Eye (tissue), 1 donor: ENCODE measurements around the gene EIF3C.
A peak's percentile ranks its signal among the peaks of the same experiment; 100 is the strongest.
"Not testable (repeated sequence)": the region's sequence is repeated elsewhere in the genome, so short reads cannot be mapped to it uniquely, and the experiment has no call there.

Experiments
- DNase-seq: peaks from one replicate; pipeline ENCODE4 v3.0.0-alpha.2; 2015

The EIF3C gene

GRCh38 chr16:28711220-28712083 is at the start of gene EIF3C:
TSS of gene EIF3C (plus strand) at chr16:28711464. CDS start at chr16:28711687, 223 bp downstream.
- not testable (repeated sequence) for DNase-seq

- not testable (repeated sequence) for DNase-seq
Observed at GRCh38 chr16:28666264-28666663, 45.0 kb upstream of the EIF3C start.

- not testable (repeated sequence) for DNase-seq
Observed at GRCh38 chr16:28667480-28667879, 43.8 kb upstream of the EIF3C start.

GRCh38 chr16:28668199-28668598 is 43.1 kb upstream of the EIF3C start:
- DNase-seq: not testable (repeated sequence)

GRCh38 chr16:28688327-28688952 is 22.8 kb upstream of the EIF3C start:
- not testable (repeated sequence) for DNase-seq

- DNase-seq: not testable (repeated sequence)
Observed at GRCh38 chr16:28689425-28689824, 21.8 kb upstream of the EIF3C start.

GRCh38 chr16:28691722-28692121 is 19.5 kb upstream of the EIF3C start:
- DNase-seq: not testable (repeated sequence)

GRCh38 chr16:28693257-28693950 is 17.9 kb upstream of the EIF3C start:
- DNase-seq: not testable (repeated sequence)

GRCh38 chr16:28699792-28700191 is 11.5 kb upstream of the EIF3C start:
- DNase-seq: not testable (repeated sequence)

GRCh38 chr16:28700349-28700748 is 10.9 kb upstream of the EIF3C start:
- DNase-seq: not testable (repeated sequence)

GRCh38 chr16:28701384-28701783 is 9.9 kb upstream of the EIF3C start:
- not testable (repeated sequence) for DNase-seq

- DNase-seq: not testable (repeated sequence)
Observed at GRCh38 chr16:28704246-28704645, 7.0 kb upstream of the EIF3C start.

- not testable (repeated sequence) for DNase-seq
Observed at GRCh38 chr16:28722852-28723650, 11.8 kb downstream of the EIF3C start.

GRCh38 chr16:28731253-28731652 is 20.0 kb downstream of the EIF3C start:
- not testable (repeated sequence) for DNase-seq

- not testable (repeated sequence) for DNase-seq
Observed at GRCh38 chr16:28732455-28733124, 21.3 kb downstream of the EIF3C start.

- DNase-seq: not testable (repeated sequence)
Observed at GRCh38 chr16:28739787-28740186, 28.5 kb downstream of the EIF3C start.

GRCh38 chr16:28740631-28741030 is 29.4 kb downstream of the EIF3C start:
- DNase-seq: not testable (repeated sequence)

GRCh38 chr16:28741295-28741694 is 30.0 kb downstream of the EIF3C start:
- DNase-seq: peak; percentile 0

- DNase-seq: not testable (repeated sequence)
Observed at GRCh38 chr16:28746618-28747350, 35.5 kb downstream of the EIF3C start.

- DNase-seq: not testable (repeated sequence)
Observed at GRCh38 chr16:28749997-28750465, 38.8 kb downstream of the EIF3C start.
